NCI-H2171 (cell line): ENCODE data around the gene PCK2.

Experiments
- DNase-seq: peaks from one replicate; lab custom pipeline; 2025; lab: John Stamatoyannopoulos, UW

PCK2 gene

GRCh38 chr14:24116128-24116814, 22.2 kb downstream of the PCK2 start:
- DNase-seq, result no peak

- DNase-seq, result no peak
These were observed 23.1 kb downstream of the PCK2 start for GRCh38 chr14:24117179-24117578.

GRCh38 chr14:24119691-24120090, 25.6 kb downstream of the PCK2 start:
- no peak for DNase-seq

GRCh38 chr14:24121210-24121609, 27.1 kb downstream of the PCK2 start:
- no peak for DNase-seq

GRCh38 chr14:24122416-24122815, 28.3 kb downstream of the PCK2 start:
- DNase-seq, result no peak

- DNase-seq, result no peak
These were observed 28.8 kb downstream of the PCK2 start for GRCh38 chr14:24122898-24123297.

GRCh38 chr14:24123424-24124417, 29.6 kb downstream of the PCK2 start:
- DNase-seq, result no peak

GRCh38 chr14:24126939-24127338, 32.8 kb downstream of the PCK2 start:
- DNase-seq, result no peak

- DNase-seq, result no peak
These were observed 33.6 kb downstream of the PCK2 start for GRCh38 chr14:24127673-24128072.

GRCh38 chr14:24129410-24129998, 35.4 kb downstream of the PCK2 start:
- no peak for DNase-seq

- no peak for DNase-seq
These were observed 36.2 kb downstream of the PCK2 start, which contains the start of gene FITM1 for GRCh38 chr14:24130380-24130716. TSS of gene FITM1 (plus strand) at chr14:24130659. CDS start at chr14:24131564, 905 bp downstream.

- DNase-seq, result no peak
These were observed 36.8 kb downstream of the PCK2 start for GRCh38 chr14:24130717-24131548.

GRCh38 chr14:24131549-24131966, 37.4 kb downstream of the PCK2 start:
- no peak for DNase-seq

- no peak for DNase-seq
These were observed 38.1 kb downstream of the PCK2 start for GRCh38 chr14:24132061-24132685.

- no peak for DNase-seq
These were observed 38.9 kb downstream of the PCK2 start for GRCh38 chr14:24132976-24133375.

GRCh38 chr14:24133735-24134134, 39.6 kb downstream of the PCK2 start:
- DNase-seq, result no peak

GRCh38 chr14:24135584-24135833, 41.4 kb downstream of the PCK2 start:
- DNase-seq, result no peak

GRCh38 chr14:24135834-24136683, 41.9 kb downstream of the PCK2 start, which contains the start of gene PSME1:
TSS of gene PSME1 (plus strand) at chr14:24136194. CDS start at chr14:24136263, 69 bp downstream.
- peak; percentile 97 for DNase-seq

- DNase-seq, result no peak
These were observed 42.8 kb downstream of the PCK2 start for GRCh38 chr14:24136684-24137528.
